OCI-LY3 (cell line): ENCODE data around the gene CARD11.

Experiments used
- EZH2phosphoT487 ChIP-seq: fragments of 200-600 bp; shearing (Covaris generic); IDR thresholded peaks from 2 replicates; pipeline ENCODE4 v1.6.1; 2018; ENCODE audit warnings: antibody characterized with exemption, mixed run types, low read depth
- TF ChIP-seq, protein P1 (sequence below): fragments of 200-600, 300-600 bp; sonication (generic); IDR thresholded peaks from 2 replicates; pipeline ENCODE4 v1.5.1; 2014; ENCODE audit warnings: antibody characterized with exemption, low read length, low read depth

DNA sequence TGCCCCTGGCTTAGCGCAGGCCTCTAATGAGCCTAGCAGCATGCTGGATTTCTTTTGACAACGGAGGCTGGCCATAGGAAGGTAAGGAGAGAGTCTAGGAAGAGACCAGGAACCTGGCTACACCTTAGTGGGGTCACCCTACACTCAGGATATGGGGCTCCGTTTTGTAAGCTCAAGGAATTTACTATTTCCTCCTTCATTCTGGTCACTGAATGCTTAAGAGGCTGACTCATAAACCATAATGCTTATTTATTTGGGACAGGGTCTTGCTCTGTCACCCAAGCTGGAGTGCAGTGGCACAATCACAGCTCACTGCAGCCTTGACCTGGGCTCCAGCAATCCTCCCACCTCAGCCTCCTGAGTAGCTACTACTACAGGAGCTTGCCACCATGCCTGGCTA is 38.4 kb downstream of the CARD11 start:
- TF ChIP-seq, protein P1, sequence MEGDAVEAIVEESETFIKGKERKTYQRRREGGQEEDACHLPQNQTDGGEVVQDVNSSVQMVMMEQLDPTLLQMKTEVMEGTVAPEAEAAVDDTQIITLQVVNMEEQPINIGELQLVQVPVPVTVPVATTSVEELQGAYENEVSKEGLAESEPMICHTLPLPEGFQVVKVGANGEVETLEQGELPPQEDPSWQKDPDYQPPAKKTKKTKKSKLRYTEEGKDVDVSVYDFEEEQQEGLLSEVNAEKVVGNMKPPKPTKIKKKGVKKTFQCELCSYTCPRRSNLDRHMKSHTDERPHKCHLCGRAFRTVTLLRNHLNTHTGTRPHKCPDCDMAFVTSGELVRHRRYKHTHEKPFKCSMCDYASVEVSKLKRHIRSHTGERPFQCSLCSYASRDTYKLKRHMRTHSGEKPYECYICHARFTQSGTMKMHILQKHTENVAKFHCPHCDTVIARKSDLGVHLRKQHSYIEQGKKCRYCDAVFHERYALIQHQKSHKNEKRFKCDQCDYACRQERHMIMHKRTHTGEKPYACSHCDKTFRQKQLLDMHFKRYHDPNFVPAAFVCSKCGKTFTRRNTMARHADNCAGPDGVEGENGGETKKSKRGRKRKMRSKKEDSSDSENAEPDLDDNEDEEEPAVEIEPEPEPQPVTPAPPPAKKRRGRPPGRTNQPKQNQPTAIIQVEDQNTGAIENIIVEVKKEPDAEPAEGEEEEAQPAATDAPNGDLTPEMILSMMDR = no peak
- TF ChIP-seq EZH2phosphoT487 = no peak
